Adrenal gland (tissue), 5 donors: ENCODE data around the gene ANO10.
"Not testable (repeated sequence)": the region's sequence is repeated elsewhere in the genome, so short reads cannot be mapped to it uniquely, and the experiment has no call there.

Experiments
- CTCF ChIP-seq, 6 experiments: fragments of 450-650 bp in 4 of 6; fragments of 200-600 bp in 2 of 6; sonication (generic) in 1 of 6; IDR thresholded peaks; 1 replicate in 5 of 6; 2 replicates in 1 of 6; pipeline versions ENCODE4 v1.5.1 to v1.8.0; 2016 to 2021; ENCODE audit warnings: antibody characterized with exemption in 6 of 6, mild to moderate bottlenecking in 2 of 6, moderate library complexity in 1 of 6
- POLR2A ChIP-seq, 2 donors: fragments of 450-650 bp; IDR thresholded peaks; one replicate each; pipeline ENCODE4 v1.6.1; 2017; ENCODE audit warnings: antibody characterized with exemption in 2 of 2, mild to moderate bottlenecking in 2 of 2, moderate library complexity in 1 of 2
- donor health status: DM: no; HTN: no; CAD: no.

DNA sequence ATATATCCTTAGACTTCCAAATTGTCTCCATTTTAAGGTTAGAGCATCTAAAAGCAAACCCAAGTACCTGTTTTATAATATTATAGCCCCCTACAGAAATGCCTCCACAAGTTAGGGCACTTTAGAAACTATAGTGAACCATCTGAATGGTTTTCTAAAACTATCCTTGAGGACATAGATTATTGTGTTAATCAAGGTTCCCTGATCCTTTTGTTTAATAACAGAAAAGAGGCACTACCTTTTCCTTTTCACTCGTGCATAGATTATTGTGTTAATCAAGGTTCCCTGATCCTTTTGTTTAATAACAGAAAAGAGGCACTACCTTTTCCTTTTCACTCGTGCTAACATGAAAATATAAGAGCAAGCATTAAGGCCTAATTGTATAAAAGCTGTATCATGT lies 143.0 kb downstream of the ANO10 start:
- TF ChIP-seq CTCF, POLR2A (IDR thresholded peaks at IDR 0.05): not testable (repeated sequence)
